B cell (primary cell): Measurements from ENCODE around the gene ZMIZ1. TPM values are rescaled to one million over a fixed set of nuclear protein-coding genes. Genes with fewer than 3 reads are reported as not detected.
A peak's percentile ranks its signal among the peaks of the same experiment; 100 is the strongest.

ENCODE experiments used
- ATAC-seq: fragments of 200-7000 bp; cut with Tn5 transposase; one replicate; pipeline ENCODE4 v1.10.0; 2021; ENCODE audit warnings: low read depth, mild to moderate bottlenecking, moderate number of reproducible peaks, moderate library complexity
- CTCF ChIA-PET: fragments of 350-600 bp; sonication (Branson Sonifier 250); formaldehyde crosslinking; loops from one replicate; lab custom pipeline; 2021; ENCODE audit warnings: antibody characterized with exemption, inconsistent platforms; lab: Charles Lee
- POLR2A ChIA-PET: fragments of 350-600 bp; sonication (Branson Sonifier 250); formaldehyde crosslinking; loops from one replicate; lab custom pipeline; 2021; ENCODE audit warnings: antibody characterized with exemption; lab: Charles Lee
- DNase-seq: peaks from one replicate; pipeline ENCODE4 v3.0.0; 2013
- H2AFZ ChIP-seq: 2 replicates; pipeline ENCODE4 v1.6.1; 2012; ENCODE audit warnings: mild to moderate bottlenecking, low read depth, low read length; ENCODE audit not compliant: insufficient read depth, poor library complexity, severe bottlenecking
- H3K27ac ChIP-seq, 2 donors: 1 replicate in 1 of 2; 2 replicates in 1 of 2; pipeline ENCODE4 v1.5.1; 2012 to 2013; ENCODE audit warnings: low read length in 2 of 2, mild to moderate bottlenecking in 2 of 2, moderate library complexity in 1 of 2
- H3K27me3 ChIP-seq, 4 experiments: fragments of 200-600 bp in 1 of 4; sonication (generic) in 1 of 4; replicated peaks in 1 of 4; 1 replicate in 2 of 4; 2 replicates in 2 of 4; pipeline versions ENCODE4 v1.6.1 to v1.7.0; 2013 to 2016; ENCODE audit warnings: low read length in 3 of 4, mild to moderate bottlenecking in 2 of 4, mixed read lengths in 1 of 4, moderate library complexity in 1 of 4; ENCODE audit not compliant: insufficient read depth in 4 of 4, control insufficient read depth in 3 of 4; ENCODE audit errors: control extremely low read depth in 1 of 4
- H3K36me3 ChIP-seq, 2 experiments: replicated peaks in 1 of 2; 1 replicate in 1 of 2; 2 replicates in 1 of 2; pipeline versions ENCODE4 v1.6.1 to v1.7.1; 2013; ENCODE audit warnings: low read length in 1 of 2; ENCODE audit not compliant: insufficient read depth in 2 of 2, control insufficient read depth in 1 of 2; ENCODE audit errors: control extremely low read depth in 1 of 2, extremely low read depth in 1 of 2
- H3K4me1 ChIP-seq, 2 donors: fragments of 200-600 bp in 1 of 2; sonication (generic) in 1 of 2; 1 replicate in 1 of 2; 2 replicates in 1 of 2; pipeline versions ENCODE4 v1.5.1 to v1.6.1; 2013 to 2017; ENCODE audit warnings: low read length in 2 of 2; ENCODE audit not compliant: control insufficient read depth in 2 of 2, insufficient read depth in 2 of 2
- H3K4me2 ChIP-seq: replicated peaks from 2 replicates; pipeline ENCODE3; 2012; ENCODE audit warnings: mild to moderate bottlenecking, low read depth, low read length; ENCODE audit not compliant: poor library complexity, severe bottlenecking
- H3K4me3 ChIP-seq, 5 experiments: fragments of 200-600 bp in 1 of 5; sonication (generic) in 1 of 5; 1 replicate in 3 of 5; 2 replicates in 2 of 5; pipeline versions ENCODE4 v1.5.1 to v1.7.0; 2011 to 2016; ENCODE audit warnings: low read length in 4 of 5, mild to moderate bottlenecking in 4 of 5, low read depth in 2 of 5, control low read depth in 1 of 5, moderate library complexity in 1 of 5; ENCODE audit not compliant: insufficient read depth in 1 of 5; ENCODE audit errors: control extremely low read depth in 1 of 5, extremely low read depth in 1 of 5
- H3K79me2 ChIP-seq: fragments of 200-600 bp; sonication (generic); one replicate; pipeline ENCODE4 v1.6.0; 2016; ENCODE audit warnings: low read length; ENCODE audit not compliant: control insufficient read depth, insufficient read depth
- H3K9ac ChIP-seq: fragments of 200-600 bp; sonication (generic); 2 replicates; pipeline ENCODE4 v1.6.1; 2017; ENCODE audit warnings: mild to moderate bottlenecking, low read length, moderate library complexity
- H3K9me3 ChIP-seq, 3 donors: one replicate each; pipeline versions ENCODE4 v1.6.1 to v1.7.1; 2013; ENCODE audit warnings: low read length in 2 of 3; ENCODE audit not compliant: control insufficient read depth in 2 of 3, insufficient read depth in 1 of 3; ENCODE audit errors: control extremely low read depth in 1 of 3
- H4K20me1 ChIP-seq: 2 replicates; pipeline ENCODE4 v1.6.0; 2012; ENCODE audit warnings: mild to moderate bottlenecking, low read length; ENCODE audit not compliant: insufficient read depth, control insufficient read depth, poor library complexity, severe bottlenecking
- H3K27ac Mint-ChIP-seq: one replicate; pipeline ENCODE4 v1.8.0; 2021; ENCODE audit warnings: mixed read lengths
- H3K27me3 Mint-ChIP-seq: one replicate; pipeline ENCODE4 v1.8.0; 2021; ENCODE audit warnings: mixed read lengths
- H3K4me1 Mint-ChIP-seq: one replicate; pipeline ENCODE4 v1.8.0; 2021; ENCODE audit warnings: mixed read lengths
- H3K4me3 Mint-ChIP-seq: one replicate; pipeline ENCODE4 v1.8.0; 2021; ENCODE audit warnings: mixed read lengths
- H3K9me3 Mint-ChIP-seq: one replicate; pipeline ENCODE4 v1.8.0; 2022; ENCODE audit warnings: mixed read lengths; ENCODE audit not compliant: insufficient read depth
- EZH2 ChIP-seq: IDR thresholded peaks from 2 replicates; pipeline ENCODE4 v1.6.1; 2012; ENCODE audit warnings: borderline replicate concordance, low read depth, mild to moderate bottlenecking, moderate library complexity, low read length; ENCODE audit not compliant: insufficient read depth, poor library complexity, severe bottlenecking
- WGBS: methylation state at CpG from one replicate; pipeline ENCODE4 v1.1.5; 2013; ENCODE audit warnings: missing lambda C conversion rate; ENCODE audit not compliant: insufficient coverage; 5-methylcytosine and 5-hydroxymethylcytosine counted together
- intact Hi-C: fragments of 100-400 bp; cut with micrococcal nuclease; formaldehyde crosslinking; loops from one replicate; pipeline ENCODE4 v1.10.0; 2022
- polyA plus RNA-seq: library from polyadenylated mRNA; depleted of rRNA; stranded (reverse); fragments of >200 nt; gene quantifications from 2 replicates; pipeline ENCODE4 v1.2.3, GENCODE V29; 2012
- total RNA-seq, 2 donors: library from RNA; stranded (reverse); fragments of 120-200 nt in 1 of 2; gene quantifications; 1 replicate in 1 of 2; 2 replicates in 1 of 2; pipeline versions ENCODE4 v1.2.3 to v1.2.4, GENCODE V29; 2013 to 2022
- TF ChIP-seq, protein P1 (sequence below): fragments of 200-600 bp; IDR thresholded peaks from one replicate; pipeline ENCODE4 v1.8.0; 2022; ENCODE audit warnings: antibody characterized with exemption, mild to moderate bottlenecking

ZMIZ1 gene
- total and polyA plus RNA-seq, 2 donors (not counting 1 experiment from before 2014, with no cell fraction given): 14.3 to 64.9 TPM

- Histone ChIP-seq H3K4me3 (no peak overlapping the region), H2AFZ (no peak overlapping the region), H4K20me1 (no peaks in the 10 kb centered on the region), H3K9ac (no peak overlapping the region), H3K36me3 (no peaks in the 10 kb centered on the region), H3K4me1 (peaks cover 58 to 63% of the 10 kb centered on the region in 2 donors), H3K27me3 (peaks cover 0 to 2% (median 0%) of the 10 kb centered on the region in 4 experiments), H3K9me3 (no peaks in the 10 kb centered on the region), H3K4me2 (peak overlapping the region; percentile 23), H3K79me2 (no peaks in the 10 kb centered on the region), H3K27ac (no peak overlapping the region)
- H3K27me3 Mint-ChIP-seq: peaks cover 16% of the 10 kb centered on the region
- TF ChIP-seq, protein P1, sequence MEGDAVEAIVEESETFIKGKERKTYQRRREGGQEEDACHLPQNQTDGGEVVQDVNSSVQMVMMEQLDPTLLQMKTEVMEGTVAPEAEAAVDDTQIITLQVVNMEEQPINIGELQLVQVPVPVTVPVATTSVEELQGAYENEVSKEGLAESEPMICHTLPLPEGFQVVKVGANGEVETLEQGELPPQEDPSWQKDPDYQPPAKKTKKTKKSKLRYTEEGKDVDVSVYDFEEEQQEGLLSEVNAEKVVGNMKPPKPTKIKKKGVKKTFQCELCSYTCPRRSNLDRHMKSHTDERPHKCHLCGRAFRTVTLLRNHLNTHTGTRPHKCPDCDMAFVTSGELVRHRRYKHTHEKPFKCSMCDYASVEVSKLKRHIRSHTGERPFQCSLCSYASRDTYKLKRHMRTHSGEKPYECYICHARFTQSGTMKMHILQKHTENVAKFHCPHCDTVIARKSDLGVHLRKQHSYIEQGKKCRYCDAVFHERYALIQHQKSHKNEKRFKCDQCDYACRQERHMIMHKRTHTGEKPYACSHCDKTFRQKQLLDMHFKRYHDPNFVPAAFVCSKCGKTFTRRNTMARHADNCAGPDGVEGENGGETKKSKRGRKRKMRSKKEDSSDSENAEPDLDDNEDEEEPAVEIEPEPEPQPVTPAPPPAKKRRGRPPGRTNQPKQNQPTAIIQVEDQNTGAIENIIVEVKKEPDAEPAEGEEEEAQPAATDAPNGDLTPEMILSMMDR: no peak
- no peak for TF ChIP-seq EZH2
- DNase-seq: no peak
- POLR2A ChIA-PET: no interaction called here
- no peaks in the 10 kb centered on the region for H3K9me3 Mint-ChIP-seq
- CTCF ChIA-PET: no interaction called here
- intact Hi-C loops: no loop called here
- no peak overlapping the region for H3K4me3 Mint-ChIP-seq
- H3K27ac Mint-ChIP-seq: no peak overlapping the region
- peaks cover 42% of the 10 kb centered on the region for H3K4me1 Mint-ChIP-seq
- WGBS: 35% methylated on average over 8 of the region's 12 CpGs
- no peak for ATAC-seq
Measured at GRCh38 chr10:79144351-79145173, 75.8 kb downstream of the ZMIZ1 start.

DNA sequence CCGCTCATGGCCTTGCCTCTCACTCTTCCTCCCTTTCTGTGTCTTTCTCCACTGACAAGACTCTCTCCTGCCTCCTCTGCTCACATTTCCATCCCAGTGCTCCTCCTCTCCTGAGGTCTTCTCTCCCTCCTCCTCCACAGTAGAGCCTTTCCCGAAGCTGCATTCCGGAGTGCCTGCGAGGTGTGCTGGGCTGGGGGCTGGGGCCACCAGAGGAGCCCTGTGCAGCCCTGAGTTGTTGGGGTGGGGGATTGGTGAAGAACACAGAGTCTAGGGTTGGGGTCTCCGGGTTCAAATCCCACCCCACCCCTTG, 76.4 kb downstream of the ZMIZ1 start:
- Histone ChIP-seq H3K36me3 (no peaks in the 10 kb centered on the region), H3K4me1 (peaks cover 58 to 63% of the 10 kb centered on the region in 2 donors), H3K9me3 (no peaks in the 10 kb centered on the region), H3K27ac (no peak overlapping the region), H3K27me3 (peaks cover 0 to 2% (median 0%) of the 10 kb centered on the region in 4 experiments), H3K79me2 (no peaks in the 10 kb centered on the region), H4K20me1 (no peaks in the 10 kb centered on the region), H2AFZ (no peak overlapping the region), H3K4me3 (no peak overlapping the region), H3K4me2 (peak overlapping the region; percentile 23), H3K9ac (no peak overlapping the region)
- peaks cover 14% of the 10 kb centered on the region for H3K27me3 Mint-ChIP-seq
- ATAC-seq (no peak), DNase-seq (no peak)
- 55% methylated on average over 1 of the region's 5 CpGs for WGBS
- POLR2A ChIA-PET: no interaction called here
- no peak for TF ChIP-seq EZH2
- TF ChIP-seq, protein P1: no peak
- H3K9me3 Mint-ChIP-seq: no peaks in the 10 kb centered on the region
- H3K4me3 Mint-ChIP-seq: no peak overlapping the region
- CTCF ChIA-PET: no interaction called here
- no peak overlapping the region for H3K27ac Mint-ChIP-seq
- peaks cover 44% of the 10 kb centered on the region for H3K4me1 Mint-ChIP-seq
- intact Hi-C loops: no loop called here
